B cell (primary cell): ENCODE measurements around the gene ZNF492. TPM values are rescaled to one million over a fixed set of nuclear protein-coding genes. Genes with fewer than 3 reads are reported as not detected.
"Not testable (repeated sequence)": the region's sequence is repeated elsewhere in the genome, so short reads cannot be mapped to it uniquely, and the experiment has no call there.

Experiments
- ATAC-seq: fragments of 200-7000 bp; cut with Tn5 transposase; one replicate; pipeline ENCODE4 v1.10.0; 2021; ENCODE audit warnings: low read depth, mild to moderate bottlenecking, moderate number of reproducible peaks, moderate library complexity
- CTCF ChIA-PET: fragments of 350-600 bp; sonication (Branson Sonifier 250); formaldehyde crosslinking; loops from one replicate; lab custom pipeline; 2021; ENCODE audit warnings: antibody characterized with exemption, inconsistent platforms; lab: Charles Lee
- POLR2A ChIA-PET: fragments of 350-600 bp; sonication (Branson Sonifier 250); formaldehyde crosslinking; loops from one replicate; lab custom pipeline; 2021; ENCODE audit warnings: antibody characterized with exemption; lab: Charles Lee
- DNase-seq: peaks from one replicate; pipeline ENCODE4 v3.0.0; 2013
- H2AFZ ChIP-seq: 2 replicates; pipeline ENCODE4 v1.6.1; 2012; ENCODE audit warnings: mild to moderate bottlenecking, low read depth, low read length; ENCODE audit not compliant: insufficient read depth, poor library complexity, severe bottlenecking
- H3K27ac ChIP-seq, 2 donors: 1 replicate in 1 of 2; 2 replicates in 1 of 2; pipeline ENCODE4 v1.5.1; 2012 to 2013; ENCODE audit warnings: low read length in 2 of 2, mild to moderate bottlenecking in 2 of 2, moderate library complexity in 1 of 2
- H3K27me3 ChIP-seq, 4 experiments: fragments of 200-600 bp in 1 of 4; sonication (generic) in 1 of 4; replicated peaks in 1 of 4; 1 replicate in 2 of 4; 2 replicates in 2 of 4; pipeline versions ENCODE4 v1.6.1 to v1.7.0; 2013 to 2016; ENCODE audit warnings: low read length in 3 of 4, mild to moderate bottlenecking in 2 of 4, mixed read lengths in 1 of 4, moderate library complexity in 1 of 4; ENCODE audit not compliant: insufficient read depth in 4 of 4, control insufficient read depth in 3 of 4; ENCODE audit errors: control extremely low read depth in 1 of 4
- H3K36me3 ChIP-seq, 2 experiments: replicated peaks in 1 of 2; 1 replicate in 1 of 2; 2 replicates in 1 of 2; pipeline versions ENCODE4 v1.6.1 to v1.7.1; 2013; ENCODE audit warnings: low read length in 1 of 2; ENCODE audit not compliant: insufficient read depth in 2 of 2, control insufficient read depth in 1 of 2; ENCODE audit errors: control extremely low read depth in 1 of 2, extremely low read depth in 1 of 2
- H3K4me1 ChIP-seq, 2 donors: fragments of 200-600 bp in 1 of 2; sonication (generic) in 1 of 2; 1 replicate in 1 of 2; 2 replicates in 1 of 2; pipeline versions ENCODE4 v1.5.1 to v1.6.1; 2013 to 2017; ENCODE audit warnings: low read length in 2 of 2; ENCODE audit not compliant: control insufficient read depth in 2 of 2, insufficient read depth in 2 of 2
- H3K4me2 ChIP-seq: replicated peaks from 2 replicates; pipeline ENCODE3; 2012; ENCODE audit warnings: mild to moderate bottlenecking, low read depth, low read length; ENCODE audit not compliant: poor library complexity, severe bottlenecking
- H3K4me3 ChIP-seq, 5 experiments: fragments of 200-600 bp in 1 of 5; sonication (generic) in 1 of 5; 1 replicate in 3 of 5; 2 replicates in 2 of 5; pipeline versions ENCODE4 v1.5.1 to v1.7.0; 2011 to 2016; ENCODE audit warnings: low read length in 4 of 5, mild to moderate bottlenecking in 4 of 5, low read depth in 2 of 5, control low read depth in 1 of 5, moderate library complexity in 1 of 5; ENCODE audit not compliant: insufficient read depth in 1 of 5; ENCODE audit errors: control extremely low read depth in 1 of 5, extremely low read depth in 1 of 5
- H3K79me2 ChIP-seq: fragments of 200-600 bp; sonication (generic); one replicate; pipeline ENCODE4 v1.6.0; 2016; ENCODE audit warnings: low read length; ENCODE audit not compliant: control insufficient read depth, insufficient read depth
- H3K9ac ChIP-seq: fragments of 200-600 bp; sonication (generic); 2 replicates; pipeline ENCODE4 v1.6.1; 2017; ENCODE audit warnings: mild to moderate bottlenecking, low read length, moderate library complexity
- H3K9me3 ChIP-seq, 3 donors: one replicate each; pipeline versions ENCODE4 v1.6.1 to v1.7.1; 2013; ENCODE audit warnings: low read length in 2 of 3; ENCODE audit not compliant: control insufficient read depth in 2 of 3, insufficient read depth in 1 of 3; ENCODE audit errors: control extremely low read depth in 1 of 3
- H4K20me1 ChIP-seq: 2 replicates; pipeline ENCODE4 v1.6.0; 2012; ENCODE audit warnings: mild to moderate bottlenecking, low read length; ENCODE audit not compliant: insufficient read depth, control insufficient read depth, poor library complexity, severe bottlenecking
- H3K27ac Mint-ChIP-seq: one replicate; pipeline ENCODE4 v1.8.0; 2021; ENCODE audit warnings: mixed read lengths
- H3K27me3 Mint-ChIP-seq: one replicate; pipeline ENCODE4 v1.8.0; 2021; ENCODE audit warnings: mixed read lengths
- H3K4me1 Mint-ChIP-seq: one replicate; pipeline ENCODE4 v1.8.0; 2021; ENCODE audit warnings: mixed read lengths
- H3K4me3 Mint-ChIP-seq: one replicate; pipeline ENCODE4 v1.8.0; 2021; ENCODE audit warnings: mixed read lengths
- H3K9me3 Mint-ChIP-seq: one replicate; pipeline ENCODE4 v1.8.0; 2022; ENCODE audit warnings: mixed read lengths; ENCODE audit not compliant: insufficient read depth
- CTCF ChIP-seq: fragments of 200-600 bp; IDR thresholded peaks from one replicate; pipeline ENCODE4 v1.8.0; 2022; ENCODE audit warnings: antibody characterized with exemption, mild to moderate bottlenecking
- EZH2 ChIP-seq: IDR thresholded peaks from 2 replicates; pipeline ENCODE4 v1.6.1; 2012; ENCODE audit warnings: borderline replicate concordance, low read depth, mild to moderate bottlenecking, moderate library complexity, low read length; ENCODE audit not compliant: insufficient read depth, poor library complexity, severe bottlenecking
- WGBS: methylation state at CpG from one replicate; pipeline ENCODE4 v1.1.5; 2013; ENCODE audit warnings: missing lambda C conversion rate; ENCODE audit not compliant: insufficient coverage; 5-methylcytosine and 5-hydroxymethylcytosine counted together
- intact Hi-C: fragments of 100-400 bp; cut with micrococcal nuclease; formaldehyde crosslinking; loops from one replicate; pipeline ENCODE4 v1.10.0; 2022
- polyA plus RNA-seq: library from polyadenylated mRNA; depleted of rRNA; stranded (reverse); fragments of >200 nt; gene quantifications from 2 replicates; pipeline ENCODE4 v1.2.3, GENCODE V29; 2012
- total RNA-seq, 2 donors: library from RNA; stranded (reverse); fragments of 120-200 nt in 1 of 2; gene quantifications; 1 replicate in 1 of 2; 2 replicates in 1 of 2; pipeline versions ENCODE4 v1.2.3 to v1.2.4, GENCODE V29; 2013 to 2022

ZNF492 gene
- total and polyA plus RNA-seq, 2 donors (not counting 1 experiment from before 2014, with no cell fraction given): 0.37 to 1.2 TPM

GRCh38 chr19:22616659-22617058 is 17.5 kb upstream of the ZNF492 start:
- H3K27ac Mint-ChIP-seq: no peak overlapping the region
- Histone ChIP-seq H2AFZ (no peak overlapping the region), H3K4me1 (no peaks in the 10 kb centered on the region), H4K20me1 (no peaks in the 10 kb centered on the region), H3K4me2 (no peak overlapping the region), H3K4me3 (no peak overlapping the region), H3K9me3 (peaks cover 0 to 55% (median 1%) of the 10 kb centered on the region in 3 donors), H3K9ac (no peak overlapping the region), H3K27me3 (peaks cover 0 to 2% (median 0%) of the 10 kb centered on the region in 4 experiments), H3K36me3 (no peaks in the 10 kb centered on the region), H3K27ac (no peak overlapping the region), H3K79me2 (no peaks in the 10 kb centered on the region)
- ChIA-PET POLR2A (no interaction called here), CTCF (no interaction called here)
- H3K4me3 Mint-ChIP-seq: no peak overlapping the region
- intact Hi-C loops: no loop called here
- H3K9me3 Mint-ChIP-seq: peaks cover 8% of the 10 kb centered on the region
- WGBS: 94% methylated on average over 12 of the region's 12 CpGs
- H3K4me1 Mint-ChIP-seq: no peaks in the 10 kb centered on the region
- peaks cover 6% of the 10 kb centered on the region for H3K27me3 Mint-ChIP-seq
- no peak for DNase-seq
- no peak for ATAC-seq
- no peak for TF ChIP-seq EZH2
- TF ChIP-seq CTCF: no peak

DNA sequence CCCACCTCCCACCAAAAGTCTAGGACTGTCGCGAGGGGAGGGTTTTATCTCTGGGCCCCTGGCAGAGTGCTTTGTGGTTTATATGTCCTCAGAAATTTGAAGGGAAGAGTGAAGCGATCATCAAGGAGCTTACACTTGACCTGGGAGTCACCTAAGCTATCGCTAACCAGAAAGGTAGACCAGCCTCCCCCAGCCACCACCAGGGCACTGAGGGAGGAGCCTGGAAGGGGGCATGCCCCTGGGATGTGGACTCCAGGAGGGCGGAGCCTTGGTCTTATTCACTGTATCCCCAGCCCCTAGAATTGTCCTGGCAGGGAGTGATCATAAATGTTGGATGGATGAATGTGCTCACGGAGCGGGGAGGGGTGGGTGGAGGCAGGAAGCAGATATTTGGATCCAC is 16.9 kb upstream of the ZNF492 start:
- H3K4me1 Mint-ChIP-seq, H3K27ac Mint-ChIP-seq, H3K27ac ChIP-seq, H3K9ac ChIP-seq, ATAC-seq, H4K20me1 ChIP-seq, H2AFZ ChIP-seq, H3K9me3 Mint-ChIP-seq, H3K79me2 ChIP-seq, H3K4me1 ChIP-seq, H3K36me3 ChIP-seq, H3K27me3 Mint-ChIP-seq, H3K4me3 ChIP-seq, H3K27me3 ChIP-seq, H3K4me3 Mint-ChIP-seq, intact Hi-C loops, POLR2A ChIA-PET, DNase-seq, CTCF ChIA-PET, H3K4me2 ChIP-seq: not testable (repeated sequence)
- no CpG with 5 or more reads among the region's 7 CpGs for WGBS
- peaks cover 0 to 55% (median 1%) of the 10 kb centered on the region in 3 donors for H3K9me3 ChIP-seq
